Choroid plexus epithelial cell (primary cell): ENCODE data around the gene NCOR2.

ENCODE experiments used
- DNase-seq: peaks from one replicate; pipeline ENCODE4 v3.0.0-alpha.2; 2010; ENCODE audit warnings: low read depth
- H3K4me3 ChIP-seq: 2 replicates; pipeline ENCODE4 v1.5.1; 2011; ENCODE audit warnings: low read depth, mild to moderate bottlenecking, control low read depth, low read length, moderate library complexity
- TF ChIP-seq, protein P1 (sequence below): conservative IDR thresholded peaks from 2 replicates; pipeline ENCODE4 v1.5.1; 2011; ENCODE audit warnings: low read depth, mild to moderate bottlenecking, control low read depth, inconsistent platforms, low read length, moderate library complexity

Gene NCOR2

DNA sequence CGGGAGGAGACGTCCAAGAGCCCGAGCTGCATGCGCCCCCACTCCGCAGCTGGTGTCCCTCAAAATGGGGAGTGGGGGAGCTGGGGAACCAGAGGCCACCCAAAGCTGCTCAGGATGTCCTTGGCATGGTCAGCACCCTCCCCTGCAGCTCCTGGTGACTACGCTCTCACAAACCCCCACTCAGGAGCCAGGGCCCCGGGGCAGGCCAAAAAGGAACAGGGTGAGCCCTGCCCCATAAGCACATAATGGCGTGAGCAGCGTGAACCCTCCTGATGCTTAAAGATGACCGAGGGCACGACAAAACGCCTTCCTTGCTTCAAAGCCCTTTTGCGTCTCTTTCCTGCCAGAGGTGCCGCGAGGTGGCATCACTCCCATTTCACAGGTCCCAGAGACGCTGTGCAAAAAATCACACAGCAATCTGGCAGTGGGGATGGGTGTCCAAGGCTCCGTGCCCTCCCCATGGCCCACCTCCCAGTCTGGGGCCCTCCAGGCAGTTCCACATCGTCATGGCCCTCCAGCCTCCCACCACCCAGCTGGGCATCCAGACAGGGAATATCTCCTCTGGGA, 13.5 kb downstream of the NCOR2 start:
- H3K4me3 ChIP-seq: no peak overlapping the region
- TF ChIP-seq, protein P1, sequence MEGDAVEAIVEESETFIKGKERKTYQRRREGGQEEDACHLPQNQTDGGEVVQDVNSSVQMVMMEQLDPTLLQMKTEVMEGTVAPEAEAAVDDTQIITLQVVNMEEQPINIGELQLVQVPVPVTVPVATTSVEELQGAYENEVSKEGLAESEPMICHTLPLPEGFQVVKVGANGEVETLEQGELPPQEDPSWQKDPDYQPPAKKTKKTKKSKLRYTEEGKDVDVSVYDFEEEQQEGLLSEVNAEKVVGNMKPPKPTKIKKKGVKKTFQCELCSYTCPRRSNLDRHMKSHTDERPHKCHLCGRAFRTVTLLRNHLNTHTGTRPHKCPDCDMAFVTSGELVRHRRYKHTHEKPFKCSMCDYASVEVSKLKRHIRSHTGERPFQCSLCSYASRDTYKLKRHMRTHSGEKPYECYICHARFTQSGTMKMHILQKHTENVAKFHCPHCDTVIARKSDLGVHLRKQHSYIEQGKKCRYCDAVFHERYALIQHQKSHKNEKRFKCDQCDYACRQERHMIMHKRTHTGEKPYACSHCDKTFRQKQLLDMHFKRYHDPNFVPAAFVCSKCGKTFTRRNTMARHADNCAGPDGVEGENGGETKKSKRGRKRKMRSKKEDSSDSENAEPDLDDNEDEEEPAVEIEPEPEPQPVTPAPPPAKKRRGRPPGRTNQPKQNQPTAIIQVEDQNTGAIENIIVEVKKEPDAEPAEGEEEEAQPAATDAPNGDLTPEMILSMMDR: no peak
- DNase-seq: no peak

DNA sequence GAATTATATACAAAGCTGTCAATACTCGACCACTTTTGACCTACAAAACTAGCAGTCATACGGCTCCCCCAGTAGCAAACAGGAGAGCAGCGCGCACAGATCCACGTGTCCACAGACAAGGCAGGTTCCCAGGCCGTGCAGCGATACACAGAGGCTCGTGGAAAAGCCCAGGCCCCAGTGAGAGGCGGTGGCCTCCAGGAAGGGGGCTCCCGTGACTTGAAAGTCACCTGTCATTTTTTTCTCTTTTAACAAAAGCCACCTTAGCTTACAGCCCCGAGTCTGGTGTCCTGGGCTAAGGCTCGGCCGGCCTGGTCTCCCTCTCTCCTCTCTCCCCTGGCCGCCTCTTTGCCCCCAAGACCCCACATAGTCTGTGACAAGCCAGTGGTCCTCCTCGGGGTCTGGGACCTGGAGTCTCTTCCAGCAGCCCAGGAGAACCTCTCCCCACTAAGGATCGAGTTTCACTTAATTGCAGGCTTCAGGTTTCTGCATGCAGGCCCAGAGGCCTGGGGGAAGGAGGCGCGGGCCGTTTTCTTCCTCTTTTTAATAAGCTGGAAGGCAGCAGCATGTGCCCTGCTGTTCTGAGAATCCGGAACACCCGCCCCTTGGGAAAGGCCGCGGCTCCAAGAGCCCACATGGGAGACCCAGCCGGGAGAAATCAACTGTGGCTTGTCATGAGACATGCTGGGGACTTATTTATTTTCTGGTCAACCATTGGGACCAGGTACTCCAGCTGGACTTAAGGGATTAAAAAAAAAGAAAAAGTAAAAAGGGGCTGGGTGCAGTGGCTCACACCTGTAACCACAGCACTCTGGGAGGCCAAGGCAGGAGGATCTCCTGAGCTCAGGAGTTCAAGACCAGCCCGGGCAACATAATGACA, 15.9 kb downstream of the NCOR2 start:
- TF ChIP-seq, protein P1: no peak
- peak; percentile 58 for DNase-seq
- H3K4me3 ChIP-seq: no peak overlapping the region

DNA sequence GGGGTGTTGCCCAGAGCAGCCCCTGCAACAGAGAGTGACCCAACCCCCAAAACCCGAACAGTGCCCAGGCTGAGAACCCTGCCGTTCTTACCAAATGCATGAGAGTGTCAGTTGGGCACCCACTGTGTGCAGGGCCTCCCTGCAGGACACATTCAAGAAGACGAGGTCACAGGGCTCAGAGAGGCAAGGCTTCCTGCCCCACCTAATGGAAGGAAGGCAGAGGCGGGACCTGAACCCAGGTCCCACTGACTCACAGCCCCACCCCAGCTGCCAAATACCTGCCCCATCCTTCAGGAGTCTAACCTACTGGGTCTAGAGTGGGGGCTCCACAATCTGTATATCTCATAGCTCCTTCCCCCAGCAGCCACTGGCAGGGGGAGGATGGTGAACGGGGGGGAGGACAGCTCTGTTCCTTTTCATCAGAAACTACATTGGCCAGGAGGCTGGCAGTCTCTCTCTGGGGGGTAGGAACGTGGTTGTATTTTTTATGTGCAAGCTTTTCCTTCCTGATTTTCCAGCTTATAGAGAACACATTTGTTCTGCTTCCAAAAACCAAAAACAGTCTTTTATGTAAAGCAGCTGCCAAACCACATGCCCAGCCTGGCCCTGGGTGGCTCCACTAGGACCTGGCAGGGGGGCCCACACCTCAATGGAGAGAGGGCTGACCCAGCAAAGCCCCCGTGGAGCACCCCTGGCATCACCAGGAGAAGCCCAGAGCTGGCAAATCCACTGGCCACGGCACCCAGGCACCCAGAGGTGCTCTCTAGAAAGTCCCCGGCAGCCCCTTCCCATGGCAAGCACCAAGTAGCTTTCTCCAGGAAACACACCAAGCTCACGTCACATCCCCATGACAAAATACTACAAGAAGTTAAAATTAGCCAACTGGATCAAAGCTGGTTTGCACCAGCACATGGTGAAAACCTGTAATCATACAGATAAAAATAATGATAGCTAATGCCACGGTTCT, 17.0 kb downstream of the NCOR2 start:
- TF ChIP-seq, protein P1: no peak
- H3K4me3 ChIP-seq: no peak overlapping the region
- no peak for DNase-seq

DNA sequence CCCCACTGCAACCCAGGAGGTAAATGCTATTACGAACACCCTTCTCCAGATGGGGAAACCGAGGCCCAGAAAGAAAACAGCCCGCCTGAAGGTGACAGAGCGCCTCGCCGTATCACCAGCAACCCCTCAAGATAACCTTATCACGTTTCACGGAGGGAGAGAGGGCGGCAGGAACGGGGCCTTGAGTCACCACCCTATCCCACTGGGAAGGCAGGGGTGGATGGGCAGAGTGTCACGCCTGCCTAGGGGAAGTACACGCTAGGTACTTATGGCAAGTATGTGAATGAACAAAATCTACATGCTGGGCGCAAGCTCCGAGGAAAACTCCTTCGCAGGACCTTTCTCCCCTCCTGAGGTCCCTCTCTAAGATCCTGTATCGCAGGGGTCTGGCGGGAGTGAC, 17.8 kb downstream of the NCOR2 start:
- DNase-seq: no peak
- TF ChIP-seq, protein P1: no peak

DNA sequence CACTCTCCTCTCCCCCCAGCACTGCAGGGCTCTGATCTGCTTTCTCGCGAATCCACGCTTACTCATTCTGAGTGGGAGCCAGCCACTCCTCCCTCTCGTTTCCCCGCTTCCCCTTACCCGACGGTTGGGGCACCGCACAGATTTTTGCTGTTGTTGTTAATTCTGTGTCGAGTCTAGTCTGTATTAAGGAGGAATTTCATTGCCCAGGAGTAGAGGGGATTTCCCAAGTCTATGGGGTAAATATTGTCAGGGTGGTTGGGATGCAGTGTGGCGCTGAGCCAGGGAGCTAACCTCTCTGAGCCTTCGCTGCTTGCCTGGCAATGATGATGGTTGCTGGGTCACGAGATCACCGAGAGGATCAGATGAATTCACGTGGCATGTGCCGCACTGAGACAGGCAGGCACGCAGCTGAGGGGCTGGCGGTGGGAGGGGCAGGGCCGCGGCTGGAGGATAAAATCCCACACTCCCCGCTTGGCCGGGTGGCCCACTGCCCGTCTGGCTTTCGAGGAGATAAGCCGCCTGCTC, 18.5 kb downstream of the NCOR2 start:
- TF ChIP-seq, protein P1: no peak
- no peak overlapping the region for H3K4me3 ChIP-seq
- peak; percentile 58 for DNase-seq

More for the DNA sequence above, 17.8 kb downstream of the NCOR2 start:
- H3K4me3 ChIP-seq: no peak overlapping the region

DNA sequence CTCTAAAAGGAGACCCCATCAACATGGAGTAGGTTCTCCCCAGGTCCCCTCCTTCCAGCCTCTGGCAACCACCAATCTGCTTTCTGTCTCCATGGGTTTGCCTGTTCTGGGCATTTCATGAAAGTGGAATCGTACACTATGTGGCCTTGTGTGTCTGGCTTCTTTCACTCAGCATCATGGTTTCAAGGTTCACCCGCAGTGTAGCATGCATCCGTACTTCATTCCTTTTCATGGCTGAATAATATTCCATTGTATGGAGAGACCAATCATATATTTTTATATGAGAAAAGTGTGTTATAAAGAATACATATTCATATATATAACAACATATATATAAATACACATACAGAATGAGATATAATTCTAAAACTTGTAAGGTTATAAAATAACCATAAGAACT, 19.8 kb downstream of the NCOR2 start:
- TF ChIP-seq, protein P1: no peak
- no peak for DNase-seq

More for the DNA sequence above, 19.8 kb downstream of the NCOR2 start:
- no peak overlapping the region for H3K4me3 ChIP-seq
